Osteocyte (in vitro differentiated cells): ENCODE data around the gene MICA. TPM values are rescaled to one million over a fixed set of nuclear protein-coding genes. Genes with fewer than 3 reads are reported as not detected.
A peak's percentile ranks its signal among the peaks of the same experiment; 100 is the strongest.

Experiments used
- DNase-seq: peaks from one replicate; pipeline ENCODE4 v3.0.0; 2021; ENCODE audit warnings: mixed read lengths; ENCODE audit not compliant: unreplicated experiment; ENCODE audit errors: extremely low spot score
- H3K27ac Mint-ChIP-seq: one replicate; pipeline ENCODE4 v1.8.0; 2021; ENCODE audit warnings: mild to moderate bottlenecking, mixed read lengths; ENCODE audit not compliant: unreplicated experiment
- H3K27me3 Mint-ChIP-seq: one replicate; pipeline ENCODE4 v1.8.0; 2021; ENCODE audit warnings: mixed read lengths; ENCODE audit not compliant: unreplicated experiment
- H3K36me3 Mint-ChIP-seq: one replicate; pipeline ENCODE4 v1.8.0; 2021; ENCODE audit warnings: mixed read lengths; ENCODE audit not compliant: unreplicated experiment
- H3K4me1 Mint-ChIP-seq: one replicate; pipeline ENCODE4 v1.8.0; 2021; ENCODE audit warnings: mixed read lengths; ENCODE audit not compliant: unreplicated experiment
- H3K4me3 Mint-ChIP-seq: one replicate; pipeline ENCODE4 v1.8.0; 2021; ENCODE audit warnings: mild to moderate bottlenecking, moderate library complexity, mixed read lengths; ENCODE audit not compliant: unreplicated experiment
- H3K9me3 Mint-ChIP-seq: one replicate; pipeline ENCODE4 v1.8.0; 2021; ENCODE audit warnings: mixed read lengths; ENCODE audit not compliant: unreplicated experiment
- CTCF ChIP-seq: fragments of 200-600 bp; sonication (generic); IDR thresholded peaks from 2 replicates; pipeline ENCODE4 v1.5.0; 2021; ENCODE audit warnings: antibody characterized with exemption, mild to moderate bottlenecking, moderate library complexity
- total RNA-seq: library from RNA; stranded (reverse); gene quantifications from 2 replicates; pipeline ENCODE4 v1.2.1, GENCODE V29; 2021

The MICA gene
- total RNA-seq, 1 donor from 2014 or later, result 33.0 TPM

- Mint-ChIP-seq H3K9me3 (no peaks in the 10 kb centered on the region), H3K4me3 (peak overlapping the region; percentile 85), H3K4me1 (peaks cover 23% of the 10 kb centered on the region), H3K27ac (peak overlapping the region; percentile 72), H3K36me3 (peaks cover 23% of the 10 kb centered on the region), H3K27me3 (peaks cover 49% of the 10 kb centered on the region)
- TF ChIP-seq CTCF, result no peak
- DNase-seq, result no peak
Observed at GRCh38 chr6:31356216-31356945, 47.0 kb upstream of the MICA start.

GRCh38 chr6:31356946-31357466, 46.4 kb upstream of the MICA start, which contains the start of gene HLA-B:
Gene HLA-B (minus strand): TSS chr6:31357179. CDS start chr6:31357158, 21 bp downstream.
- no peak for TF ChIP-seq CTCF
- Mint-ChIP-seq H3K4me1 (peaks cover 23% of the 10 kb centered on the region), H3K4me3 (peak within 1 kb of the TSS; percentile 85), H3K27me3 (peaks cover 50% of the 10 kb centered on the region), H3K9me3 (no peaks in the 10 kb centered on the region), H3K27ac (peak within 1 kb of the TSS; percentile 72), H3K36me3 (peaks cover 26% of the 10 kb centered on the region)
- no peak for DNase-seq

GRCh38 chr6:31357886-31358285, 45.5 kb upstream of the MICA start:
- no peak for TF ChIP-seq CTCF
- peaks cover 27% of the 10 kb centered on the region for H3K36me3 Mint-ChIP-seq
- H3K4me3 Mint-ChIP-seq, result peak overlapping the region; percentile 85
- H3K27ac Mint-ChIP-seq, result no peak overlapping the region
- no peak for DNase-seq
- H3K27me3 Mint-ChIP-seq, result peaks cover 48% of the 10 kb centered on the region
- peaks cover 23% of the 10 kb centered on the region for H3K4me1 Mint-ChIP-seq
- no peaks in the 10 kb centered on the region for H3K9me3 Mint-ChIP-seq

- no peak for TF ChIP-seq CTCF
- H3K27me3 Mint-ChIP-seq, result peaks cover 51% of the 10 kb centered on the region
- peaks cover 27% of the 10 kb centered on the region for H3K36me3 Mint-ChIP-seq
- DNase-seq, result no peak
- peaks cover 23% of the 10 kb centered on the region for H3K4me1 Mint-ChIP-seq
- H3K4me3 Mint-ChIP-seq, result peak overlapping the region; percentile 85
- H3K27ac Mint-ChIP-seq, result no peak overlapping the region
- no peaks in the 10 kb centered on the region for H3K9me3 Mint-ChIP-seq
Observed at GRCh38 chr6:31358302-31358701, 45.1 kb upstream of the MICA start.

- peaks cover 64% of the 10 kb centered on the region for H3K27me3 Mint-ChIP-seq
- H3K4me1 Mint-ChIP-seq, result peaks cover 19% of the 10 kb centered on the region
- no peaks in the 10 kb centered on the region for H3K9me3 Mint-ChIP-seq
- H3K4me3 Mint-ChIP-seq, result no peak overlapping the region
- no peak for DNase-seq
- TF ChIP-seq CTCF, result no peak
- H3K27ac Mint-ChIP-seq, result no peak overlapping the region
- H3K36me3 Mint-ChIP-seq, result peaks cover 15% of the 10 kb centered on the region
Observed at GRCh38 chr6:31359581-31359980, 43.8 kb upstream of the MICA start.
